Measurements from ENCODE around the gene GABRB2.

GABRB2 gene

DNA sequence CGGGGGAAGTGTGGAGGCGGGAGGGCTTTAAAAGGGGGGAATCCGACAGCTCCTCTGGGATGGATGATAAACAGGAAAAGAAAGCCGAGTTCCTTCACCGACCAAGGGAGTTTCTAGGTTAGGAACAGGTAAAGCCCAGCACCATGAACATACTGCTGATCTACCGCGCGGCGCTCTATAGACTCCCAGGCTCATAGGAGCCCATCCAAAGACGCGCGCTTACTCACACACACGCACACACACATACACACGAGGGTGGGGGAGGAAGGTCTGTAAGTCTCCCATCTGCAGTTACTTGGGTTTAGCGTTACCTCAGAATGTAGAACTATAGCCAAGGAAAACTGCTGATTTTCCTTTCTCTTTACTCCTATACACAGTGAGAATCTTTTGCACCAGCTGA, 2.6 kb upstream of the GABRB2 start:
- no peak overlapping the region for H3K4me3 ChIP-seq (replicated peaks in 1 of 2; ENCODE audit: low read depth in 2 of 2, low read length in 2 of 2)
- TF ChIP-seq, protein P1, sequence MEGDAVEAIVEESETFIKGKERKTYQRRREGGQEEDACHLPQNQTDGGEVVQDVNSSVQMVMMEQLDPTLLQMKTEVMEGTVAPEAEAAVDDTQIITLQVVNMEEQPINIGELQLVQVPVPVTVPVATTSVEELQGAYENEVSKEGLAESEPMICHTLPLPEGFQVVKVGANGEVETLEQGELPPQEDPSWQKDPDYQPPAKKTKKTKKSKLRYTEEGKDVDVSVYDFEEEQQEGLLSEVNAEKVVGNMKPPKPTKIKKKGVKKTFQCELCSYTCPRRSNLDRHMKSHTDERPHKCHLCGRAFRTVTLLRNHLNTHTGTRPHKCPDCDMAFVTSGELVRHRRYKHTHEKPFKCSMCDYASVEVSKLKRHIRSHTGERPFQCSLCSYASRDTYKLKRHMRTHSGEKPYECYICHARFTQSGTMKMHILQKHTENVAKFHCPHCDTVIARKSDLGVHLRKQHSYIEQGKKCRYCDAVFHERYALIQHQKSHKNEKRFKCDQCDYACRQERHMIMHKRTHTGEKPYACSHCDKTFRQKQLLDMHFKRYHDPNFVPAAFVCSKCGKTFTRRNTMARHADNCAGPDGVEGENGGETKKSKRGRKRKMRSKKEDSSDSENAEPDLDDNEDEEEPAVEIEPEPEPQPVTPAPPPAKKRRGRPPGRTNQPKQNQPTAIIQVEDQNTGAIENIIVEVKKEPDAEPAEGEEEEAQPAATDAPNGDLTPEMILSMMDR (IDR thresholded peaks at IDR 0.05; ENCODE audit: low read depth, low read length), result no peak
- peak in 1 of 2 donors; percentile 1 for DNase-seq (ENCODE audit: low read depth in 2 of 2)

DNA sequence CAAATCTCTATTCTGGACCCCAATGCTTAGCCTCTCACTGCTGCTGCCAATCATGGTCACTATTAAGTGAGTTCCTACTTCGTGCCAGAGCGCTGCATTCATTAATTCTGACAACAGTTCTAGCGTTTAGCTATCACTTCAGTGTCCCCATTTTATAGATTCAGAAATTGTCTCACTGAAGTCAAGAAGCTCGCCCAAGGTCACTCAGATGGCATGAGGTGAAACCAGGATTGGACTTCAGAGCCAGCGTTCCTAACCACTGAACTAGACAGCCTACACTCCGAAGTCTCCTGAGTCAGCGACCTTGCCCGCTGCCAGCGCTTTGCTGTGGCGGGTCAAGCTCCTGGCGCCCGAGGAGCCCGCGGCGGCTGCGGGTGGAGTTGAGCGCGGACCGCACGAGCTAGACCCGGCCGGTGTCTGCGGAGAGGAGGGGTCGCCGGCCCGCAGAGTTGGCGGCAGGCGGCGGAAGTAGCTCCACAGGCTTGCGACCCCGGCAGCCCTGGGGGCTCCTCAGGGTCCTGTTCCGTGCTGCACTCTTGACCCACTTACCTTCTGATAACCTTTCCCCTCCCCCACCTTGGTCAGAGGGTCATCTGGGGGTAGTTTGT, 2.1 kb upstream of the GABRB2 start:
- H3K4me3 ChIP-seq (replicated peaks in 1 of 2; ENCODE audit: low read depth in 2 of 2, low read length in 2 of 2), result no peak overlapping the region
- TF ChIP-seq, protein P1 (IDR thresholded peaks at IDR 0.05; ENCODE audit: low read depth, low read length), result no peak
- DNase-seq (ENCODE audit: low read depth in 2 of 2), result no peak

DNA sequence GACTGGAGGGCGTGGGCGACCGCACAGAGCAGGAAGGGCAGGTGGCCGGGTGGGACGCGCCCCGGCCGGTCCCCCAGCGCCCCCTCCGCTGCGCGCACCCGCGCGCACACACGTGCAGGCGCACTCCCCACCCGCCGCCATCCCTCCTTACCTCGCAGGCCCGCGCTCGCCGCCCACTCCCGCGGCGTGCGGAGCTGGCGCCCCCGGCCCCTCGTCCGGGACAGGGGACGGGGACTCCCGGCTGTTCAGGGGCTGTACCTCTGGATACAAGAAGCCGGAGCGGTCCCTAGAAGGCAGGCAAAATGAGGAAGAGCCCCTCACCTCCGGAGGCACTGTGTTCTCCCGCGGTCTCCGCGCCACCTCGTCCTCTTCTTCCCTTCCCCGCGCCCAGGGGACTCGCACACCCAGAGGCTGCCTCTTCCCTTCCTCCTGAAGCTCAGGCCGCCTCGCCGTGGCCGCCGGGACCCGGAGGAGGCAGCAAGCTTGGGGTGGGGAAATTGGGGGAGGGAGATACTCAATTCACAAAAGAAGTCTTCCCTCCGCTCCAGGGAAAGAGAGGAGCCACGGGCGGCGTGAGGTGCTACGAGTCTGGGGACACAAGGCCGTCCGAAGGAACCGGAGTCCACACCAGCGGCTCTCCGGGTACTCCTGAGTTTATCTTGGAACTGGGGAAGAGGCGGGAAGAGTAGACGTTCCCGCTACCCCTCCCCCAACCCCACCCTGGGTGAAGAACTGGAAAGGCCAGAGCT, 1.4 kb upstream of the GABRB2 start:
- TF ChIP-seq, protein P1 (IDR thresholded peaks at IDR 0.05; ENCODE audit: low read depth, low read length), result no peak
- no peak overlapping the region for H3K4me3 ChIP-seq (replicated peaks in 1 of 2; ENCODE audit: low read depth in 2 of 2, low read length in 2 of 2)
- DNase-seq (ENCODE audit: low read depth in 2 of 2), result no peak

DNA sequence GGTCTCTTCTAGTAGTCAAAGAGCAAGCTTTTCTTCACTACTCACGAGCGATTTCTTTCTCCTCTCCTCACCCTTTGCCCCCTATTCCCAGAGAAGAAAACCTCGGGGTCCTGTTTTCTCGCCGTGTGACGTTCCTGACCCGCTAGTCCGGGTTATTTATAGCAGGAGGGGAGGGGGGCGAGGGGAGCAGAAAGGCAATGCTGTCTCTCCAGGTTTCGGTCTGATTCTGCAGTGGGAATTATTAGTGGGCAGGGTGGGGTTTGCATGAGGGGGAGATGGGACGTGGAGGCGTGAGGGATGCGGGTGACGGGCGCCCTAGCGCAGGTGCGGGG, 847 bp upstream of the GABRB2 start:
- TF ChIP-seq, protein P1 (IDR thresholded peaks at IDR 0.05; ENCODE audit: low read depth, low read length), result no peak
- H3K4me3 ChIP-seq (replicated peaks in 1 of 2; ENCODE audit: low read depth in 2 of 2, low read length in 2 of 2), result no peak overlapping the region
- no peak for DNase-seq (ENCODE audit: low read depth in 2 of 2)

DNA sequence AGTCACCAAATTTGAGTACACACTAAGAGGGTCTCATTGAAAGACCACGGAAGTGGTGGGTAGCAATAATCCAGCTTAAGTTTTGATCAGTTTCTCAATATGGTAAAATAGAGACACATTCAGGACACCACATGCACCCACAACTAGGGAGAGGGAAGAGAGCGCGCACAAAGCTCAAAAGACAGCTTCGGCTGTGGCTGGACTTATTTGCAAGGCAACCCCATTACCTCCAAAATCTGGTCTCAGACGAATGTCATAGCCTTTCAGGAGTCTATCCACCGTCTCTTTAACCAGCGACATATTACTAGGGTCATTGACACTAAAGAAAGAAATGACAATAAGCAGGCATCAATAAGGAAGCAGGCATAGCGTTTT, 443 bp downstream of the GABRB2 start:
- DNase-seq (ENCODE audit: low read depth in 2 of 2), result no peak
- TF ChIP-seq, protein P1 (IDR thresholded peaks at IDR 0.05; ENCODE audit: low read depth, low read length), result no peak
- H3K4me3 ChIP-seq (replicated peaks in 1 of 2; ENCODE audit: low read depth in 2 of 2, low read length in 2 of 2), result no peak overlapping the region

DNA sequence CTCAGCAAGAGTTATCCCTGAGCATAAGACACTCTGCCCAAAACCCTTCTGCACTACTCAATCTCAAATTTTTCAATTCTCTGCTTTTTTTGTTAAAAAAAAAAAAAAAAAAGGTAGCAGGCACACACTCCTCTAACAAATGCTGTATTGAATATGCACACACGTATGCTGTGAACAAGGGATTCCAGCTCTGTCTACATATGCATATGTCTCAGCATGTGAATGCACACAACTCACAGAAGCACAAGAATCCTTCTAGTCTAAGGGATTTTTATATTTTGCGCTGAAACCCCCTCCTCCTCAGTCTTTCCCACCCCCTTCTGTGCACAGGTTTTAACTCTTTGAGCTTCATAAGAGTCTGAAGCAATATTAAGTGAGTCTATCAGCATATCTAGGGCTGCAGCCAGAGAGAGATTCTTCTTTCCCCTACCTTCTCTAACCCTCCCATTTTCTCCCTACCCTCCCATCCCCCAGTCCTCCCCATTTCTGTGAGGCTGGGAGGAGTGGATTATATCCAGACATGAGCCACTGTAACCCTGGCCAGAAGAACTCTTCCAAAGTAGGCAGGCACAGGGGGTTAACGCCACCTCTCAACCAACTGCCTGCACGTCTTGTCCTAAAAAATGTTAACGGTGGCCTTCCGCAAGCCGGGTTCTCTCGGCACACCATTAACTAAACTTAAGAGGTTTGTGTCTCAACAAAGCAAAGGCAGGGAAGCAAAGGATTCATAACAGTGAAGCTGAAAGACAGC, 1.0 kb downstream of the GABRB2 start:
- TF ChIP-seq, protein P1 (IDR thresholded peaks at IDR 0.05; ENCODE audit: low read depth, low read length), result no peak
- H3K4me3 ChIP-seq (replicated peaks in 1 of 2; ENCODE audit: low read depth in 2 of 2, low read length in 2 of 2), result no peak overlapping the region

More for the DNA sequence above, 1.0 kb downstream of the GABRB2 start:
- no peak for DNase-seq (ENCODE audit: low read depth in 2 of 2)

Data from cardiac fibroblast (primary cell).